CD14-positive monocyte (primary cell): Measurements from ENCODE around the gene TFR2. TPM values are rescaled to one million over a fixed set of nuclear protein-coding genes. Genes with fewer than 3 reads are reported as not detected.
A peak's percentile ranks its signal among the peaks of the same experiment; 100 is the strongest.
"Not testable (repeated sequence)": the region's sequence is repeated elsewhere in the genome, so short reads cannot be mapped to it uniquely, and the experiment has no call there.

Source experiments
- DNase-seq, 3 donors: peaks; one replicate each; pipeline ENCODE4 v3.0.0-alpha.2; 2011 to 2022
- H2AFZ ChIP-seq: 2 replicates; pipeline ENCODE4 v1.6.0; 2012; ENCODE audit warnings: mild to moderate bottlenecking, low read depth, low read length, inconsistent platforms; ENCODE audit not compliant: insufficient read depth, poor library complexity, severe bottlenecking
- H3K27ac ChIP-seq, 2 donors: 1 replicate in 1 of 2; 2 replicates in 1 of 2; pipeline ENCODE4 v1.5.1; 2012 to 2013; ENCODE audit warnings: low read length in 2 of 2, control low read depth in 1 of 2, inconsistent platforms in 1 of 2, low read depth in 1 of 2, mild to moderate bottlenecking in 1 of 2
- H3K27me3 ChIP-seq, 2 donors: one replicate each; pipeline versions ENCODE4 v1.6.0 to v1.6.1; 2011 to 2013; ENCODE audit warnings: low read length in 2 of 2; ENCODE audit not compliant: control insufficient read depth in 2 of 2, insufficient read depth in 2 of 2
- H3K36me3 ChIP-seq, 2 donors: replicated peaks in 1 of 2; 1 replicate in 1 of 2; 2 replicates in 1 of 2; pipeline versions ENCODE4 v1.5.1 to v1.6.1; 2012 to 2013; ENCODE audit warnings: low read length in 2 of 2, control low read depth in 1 of 2, inconsistent platforms in 1 of 2, mild to moderate bottlenecking in 1 of 2; ENCODE audit not compliant: insufficient read depth in 2 of 2, control insufficient read depth in 1 of 2
- H3K4me1 ChIP-seq, 2 donors: 1 replicate in 1 of 2; 2 replicates in 1 of 2; pipeline versions ENCODE4 v1.5.1 to v1.6.1; 2012 to 2013; ENCODE audit warnings: low read length in 2 of 2, control low read depth in 1 of 2, inconsistent platforms in 1 of 2, mild to moderate bottlenecking in 1 of 2, moderate library complexity in 1 of 2; ENCODE audit not compliant: insufficient read depth in 2 of 2, control insufficient read depth in 1 of 2
- H3K4me2 ChIP-seq: replicated peaks from 2 replicates; pipeline ENCODE3; 2012; ENCODE audit warnings: low read length, moderate library complexity, mild to moderate bottlenecking; ENCODE audit not compliant: poor library complexity, severe bottlenecking; ENCODE audit errors: extremely low read depth
- H3K4me3 ChIP-seq, 3 experiments: fragments of 200-600 bp in 1 of 3; sonication (generic) in 1 of 3; replicated peaks in 1 of 3; 1 replicate in 2 of 3; 2 replicates in 1 of 3; pipeline ENCODE4 v1.5.1; 2011 to 2013; ENCODE audit warnings: low read length in 3 of 3, mild to moderate bottlenecking in 3 of 3, control low read depth in 2 of 3, low read depth in 2 of 3, inconsistent platforms in 1 of 3, moderate library complexity in 1 of 3
- H3K79me2 ChIP-seq: 2 replicates; pipeline ENCODE4 v1.6.0; 2012; ENCODE audit warnings: mild to moderate bottlenecking, control low read depth, inconsistent platforms, low read length, moderate library complexity; ENCODE audit not compliant: insufficient read depth
- H3K9ac ChIP-seq: 2 replicates; pipeline ENCODE4 v1.6.0; 2017; ENCODE audit warnings: low read length, mild to moderate bottlenecking; ENCODE audit not compliant: insufficient read depth, poor library complexity, severe bottlenecking
- H3K9me3 ChIP-seq, 2 donors: replicated peaks in 1 of 2; 1 replicate in 1 of 2; 2 replicates in 1 of 2; pipeline versions ENCODE4 v1.5.1 to v1.6.1; 2012 to 2013; ENCODE audit warnings: low read length in 2 of 2, control low read depth in 1 of 2; ENCODE audit not compliant: control insufficient read depth in 1 of 2, insufficient read depth in 1 of 2
- H4K20me1 ChIP-seq: 2 replicates; pipeline ENCODE4 v1.6.0; 2012; ENCODE audit warnings: mild to moderate bottlenecking, low read length, control low read depth, moderate library complexity; ENCODE audit not compliant: insufficient read depth
- H3K27ac Mint-ChIP-seq, 7 donors: one replicate each; pipeline ENCODE4 v1.8.0; 2020; ENCODE audit warnings: mild to moderate bottlenecking in 7 of 7, mixed read lengths in 7 of 7, moderate library complexity in 6 of 7, inconsistent platforms in 2 of 7
- H3K27me3 Mint-ChIP-seq, 3 donors: one replicate each; pipeline ENCODE4 v1.8.0; 2021 to 2022; ENCODE audit warnings: low read depth in 3 of 3, mild to moderate bottlenecking in 3 of 3, mixed read lengths in 3 of 3, moderate library complexity in 3 of 3, inconsistent platforms in 1 of 3
- H3K36me3 Mint-ChIP-seq, 2 donors: one replicate each; pipeline ENCODE4 v1.8.0; 2020; ENCODE audit warnings: mixed read lengths in 2 of 2, inconsistent platforms in 1 of 2, mild to moderate bottlenecking in 1 of 2
- H3K4me1 Mint-ChIP-seq: one replicate; pipeline ENCODE4 v1.8.0; 2020; ENCODE audit warnings: mild to moderate bottlenecking, mixed read lengths
- H3K4me3 Mint-ChIP-seq, 2 donors: one replicate each; pipeline ENCODE4 v1.8.0; 2020; ENCODE audit warnings: mild to moderate bottlenecking in 2 of 2, mixed read lengths in 2 of 2, moderate library complexity in 1 of 2
- H3K9me3 Mint-ChIP-seq, 7 donors: one replicate each; pipeline ENCODE4 v1.8.0; 2020 to 2022; ENCODE audit warnings: mixed read lengths in 7 of 7, mild to moderate bottlenecking in 6 of 7, moderate library complexity in 6 of 7, inconsistent platforms in 2 of 7
- CTCF ChIP-seq: fragments of 200-600 bp; IDR thresholded peaks from one replicate; pipeline ENCODE4 v1.8.0; 2022; ENCODE audit warnings: antibody characterized with exemption, mild to moderate bottlenecking
- WGBS: methylation state at CpG from one replicate; pipeline ENCODE4 v1.1.5; 2013; ENCODE audit warnings: missing lambda C conversion rate; ENCODE audit not compliant: insufficient coverage; 5-methylcytosine and 5-hydroxymethylcytosine counted together
- intact Hi-C, 2 donors: fragments of 100-400 bp; cut with micrococcal nuclease; formaldehyde crosslinking; loops; one replicate each; pipeline versions ENCODE4 v1.15.0 to v1.15.1; 2023
- polyA plus RNA-seq, 3 donors: library from polyadenylated mRNA; depleted of rRNA in 1 of 3; unstranded in 2 of 3; stranded (reverse) in 1 of 3; fragments of 300-500 nt in 2 of 3; fragments of >200 nt in 1 of 3; fragmentation: Illumina TruSeq in 2 of 3; gene quantifications; 1 replicate in 2 of 3; 2 replicates in 1 of 3; pipeline ENCODE4 v1.2.3, GENCODE V29; 2012 to 2021

The TFR2 gene
- polyA plus RNA-seq, 3 donors = 0.79 to 1.4 TPM; not detected in 1

DNA sequence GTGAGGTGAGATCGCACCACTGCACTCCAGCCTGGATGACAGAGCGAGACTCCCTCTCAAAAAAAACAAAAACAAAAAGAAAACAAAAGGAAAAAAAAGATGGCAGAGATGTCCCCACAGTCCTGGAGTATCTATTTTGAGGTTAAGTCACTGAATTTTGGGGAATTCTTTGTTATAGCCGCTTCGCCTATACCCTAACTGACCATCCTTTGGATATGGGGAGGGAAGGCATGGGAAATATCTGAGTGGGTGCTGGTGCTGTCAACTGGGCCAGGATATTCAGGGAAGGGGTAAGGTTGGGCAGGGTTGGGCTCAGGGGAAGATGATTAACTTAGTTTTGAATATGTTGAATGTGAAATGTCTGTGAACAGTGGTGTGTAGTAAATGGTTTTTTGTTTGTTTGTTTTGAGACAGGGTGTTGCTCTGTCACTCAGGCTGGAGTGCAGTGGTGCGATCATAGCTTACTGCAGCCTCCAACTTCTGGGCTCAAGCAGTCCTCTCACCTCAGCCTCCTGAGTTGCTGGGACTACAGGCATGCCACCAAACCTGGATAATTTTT, 23.9 kb upstream of the TFR2 start:
- Histone ChIP-seq H3K4me2 (no peak overlapping the region), H3K79me2 (no peaks in the 10 kb centered on the region), H3K4me1 (peaks cover 0 to 6% of the 10 kb centered on the region in 2 donors), H4K20me1 (no peaks in the 10 kb centered on the region), H3K27ac (no peak overlapping the region), H3K4me3 (no peak overlapping the region), H3K36me3 (no peaks in the 10 kb centered on the region), H3K27me3 (no peaks in the 10 kb centered on the region), H2AFZ (no peak overlapping the region), H3K9me3 (no peaks in the 10 kb centered on the region), H3K9ac (no peak overlapping the region)
- intact Hi-C loops = no loop called here
- Mint-ChIP-seq H3K9me3 (peaks cover 0 to 3% (median 0%) of the 10 kb centered on the region in 7 donors), H3K4me3 (no peak overlapping the region), H3K4me1 (peaks cover 4% of the 10 kb centered on the region), H3K36me3 (no peaks in the 10 kb centered on the region), H3K27me3 (peaks cover 14 to 27% (median 21%) of the 10 kb centered on the region in 3 donors), H3K27ac (no peak overlapping the region)
- no peak for DNase-seq
- WGBS = 100% methylated on average over 3 of the region's 5 CpGs
- TF ChIP-seq CTCF = no peak

GRCh38 chr7:100662194-100662776, 20.9 kb upstream of the TFR2 start:
- H3K9ac ChIP-seq, H2AFZ ChIP-seq, H3K36me3 ChIP-seq, DNase-seq, H4K20me1 ChIP-seq, H3K36me3 Mint-ChIP-seq, H3K4me3 ChIP-seq, H3K9me3 ChIP-seq, H3K27ac Mint-ChIP-seq, H3K9me3 Mint-ChIP-seq, H3K79me2 ChIP-seq, H3K4me1 ChIP-seq, H3K4me2 ChIP-seq, H3K27ac ChIP-seq, intact Hi-C loops, H3K27me3 ChIP-seq, H3K4me1 Mint-ChIP-seq: not testable (repeated sequence)
- WGBS = 91% methylated on average over 10 of the region's 12 CpGs
- Mint-ChIP-seq H3K27me3 (peaks cover 17 to 34% (median 28%) of the 10 kb centered on the region in 3 donors), H3K4me3 (peak overlapping the region in 1 of 2 donors; percentile 35)
